Duodenal mucosa (tissue), 2 donors: Measurements from ENCODE around the gene ACO1.

Experiments
- H3K27ac ChIP-seq: one replicate; pipeline ENCODE4 v1.7.0; 2013; ENCODE audit warnings: low read depth, low read length
- H3K27me3 ChIP-seq, 2 donors: one replicate each; pipeline ENCODE4 v1.7.0; 2013; ENCODE audit warnings: low read length in 2 of 2, control low read depth in 1 of 2; ENCODE audit not compliant: insufficient read depth in 2 of 2, control insufficient read depth in 1 of 2
- H3K36me3 ChIP-seq, 2 donors: one replicate each; pipeline ENCODE4 v1.7.0; 2013; ENCODE audit warnings: low read length in 2 of 2, control low read depth in 1 of 2; ENCODE audit not compliant: insufficient read depth in 2 of 2, control insufficient read depth in 1 of 2
- H3K4me1 ChIP-seq, 2 donors: one replicate each; pipeline ENCODE4 v1.7.0; 2013; ENCODE audit warnings: low read length in 2 of 2, control low read depth in 1 of 2; ENCODE audit not compliant: insufficient read depth in 2 of 2, control insufficient read depth in 1 of 2
- H3K4me3 ChIP-seq, 2 donors: one replicate each; pipeline ENCODE4 v1.7.0; 2013; ENCODE audit warnings: low read length in 2 of 2, low read depth in 1 of 2
- H3K9ac ChIP-seq, 2 donors: one replicate each; pipeline ENCODE4 v1.7.0; 2013; ENCODE audit warnings: low read length in 2 of 2, low read depth in 1 of 2
- H3K9me3 ChIP-seq, 2 donors: one replicate each; pipeline ENCODE4 v1.7.0; 2013; ENCODE audit warnings: low read length in 2 of 2, control low read depth in 1 of 2; ENCODE audit not compliant: control insufficient read depth in 1 of 2

Gene ACO1

GRCh38 chr9:32431196-32431595, 46.8 kb downstream of the ACO1 start:
- no peaks in the 10 kb centered on the region for H3K27me3 ChIP-seq
- peaks cover 6 to 12% of the 10 kb centered on the region in 2 donors for H3K4me1 ChIP-seq
- no peak overlapping the region for H3K9ac ChIP-seq
- no peaks in the 10 kb centered on the region for H3K9me3 ChIP-seq
- peaks cover 39 to 64% of the 10 kb centered on the region in 2 donors for H3K36me3 ChIP-seq
- H3K27ac ChIP-seq: no peak overlapping the region
- no peak overlapping the region for H3K4me3 ChIP-seq

- Histone ChIP-seq H3K27ac (no peak overlapping the region), H3K4me1 (peaks cover 5 to 6% of the 10 kb centered on the region in 2 donors), H3K9me3 (no peaks in the 10 kb centered on the region), H3K9ac (no peak overlapping the region), H3K36me3 (peaks cover 47 to 72% of the 10 kb centered on the region in 2 donors), H3K4me3 (no peak overlapping the region), H3K27me3 (no peaks in the 10 kb centered on the region)
Measured at GRCh38 chr9:32431940-32432555, 47.6 kb downstream of the ACO1 start.

- H3K27ac ChIP-seq: no peak overlapping the region
- H3K4me1 ChIP-seq: no peaks in the 10 kb centered on the region
- H3K9ac ChIP-seq: no peak overlapping the region
- peaks cover 48 to 87% of the 10 kb centered on the region in 2 donors for H3K36me3 ChIP-seq
- H3K4me3 ChIP-seq: no peak overlapping the region
- no peaks in the 10 kb centered on the region for H3K27me3 ChIP-seq
- H3K9me3 ChIP-seq: no peaks in the 10 kb centered on the region
Measured at GRCh38 chr9:32434892-32435291, 50.4 kb downstream of the ACO1 start.

GRCh38 chr9:32441678-32442077, 57.2 kb downstream of the ACO1 start:
- Histone ChIP-seq H3K9me3 (no peaks in the 10 kb centered on the region), H3K36me3 (peaks cover 24 to 47% of the 10 kb centered on the region in 2 donors), H3K4me3 (no peak overlapping the region), H3K27ac (no peak overlapping the region), H3K9ac (no peak overlapping the region), H3K4me1 (no peaks in the 10 kb centered on the region), H3K27me3 (no peaks in the 10 kb centered on the region)

DNA sequence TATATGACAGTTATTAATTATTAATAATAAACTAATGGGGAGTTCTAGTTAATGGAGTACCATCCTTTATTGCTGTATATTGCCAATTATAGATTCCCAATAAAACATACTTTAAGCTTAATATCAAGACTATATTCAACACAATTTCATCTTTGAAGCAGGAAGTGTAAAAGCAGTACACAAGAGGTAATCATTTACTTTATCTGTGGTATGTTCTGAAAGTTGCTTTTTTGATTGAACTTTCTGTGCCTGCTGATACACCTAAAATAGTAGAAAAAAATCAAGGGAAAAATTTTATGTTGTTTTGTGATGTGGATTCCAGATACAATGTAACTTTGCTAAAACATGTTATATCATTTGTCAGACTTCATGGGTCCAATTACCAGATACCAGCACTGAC, 58.0 kb downstream of the ACO1 start:
- Histone ChIP-seq H3K4me1 (no peaks in the 10 kb centered on the region), H3K36me3 (peaks cover 17 to 41% of the 10 kb centered on the region in 2 donors), H3K4me3 (no peak overlapping the region)

GRCh38 chr9:32449969-32450368, 65.5 kb downstream of the ACO1 start:
- no peaks in the 10 kb centered on the region for H3K4me1 ChIP-seq
- no peak overlapping the region for H3K4me3 ChIP-seq
- peaks cover 45 to 55% of the 10 kb centered on the region in 2 donors for H3K36me3 ChIP-seq
- no peak overlapping the region for H3K27ac ChIP-seq
- no peaks in the 10 kb centered on the region for H3K27me3 ChIP-seq
- no peak overlapping the region for H3K9ac ChIP-seq
- no peaks in the 10 kb centered on the region for H3K9me3 ChIP-seq

More for the DNA sequence above, 58.0 kb downstream of the ACO1 start:
- Histone ChIP-seq H3K9ac (no peak overlapping the region), H3K27ac (no peak overlapping the region), H3K27me3 (no peaks in the 10 kb centered on the region), H3K9me3 (no peaks in the 10 kb centered on the region)

DNA sequence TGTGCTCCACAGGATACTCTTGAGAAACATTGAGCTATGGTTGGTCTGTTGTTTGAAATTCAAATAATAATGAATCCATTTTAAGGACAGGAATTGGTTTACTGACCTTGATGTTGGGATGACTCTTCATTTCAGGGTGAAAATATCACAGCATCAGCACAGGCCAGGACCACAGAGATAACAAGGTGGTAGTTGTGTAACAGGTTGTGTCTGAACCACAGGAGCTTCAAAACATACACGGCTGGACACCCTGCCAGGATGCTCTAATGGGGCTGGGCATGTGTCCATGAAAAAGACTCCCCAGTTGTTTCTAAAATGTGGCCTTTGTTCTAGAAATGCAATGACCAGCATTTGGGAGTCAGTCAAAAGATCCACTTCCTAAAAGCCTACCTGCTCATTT, 69.8 kb downstream of the ACO1 start:
- Histone ChIP-seq H3K4me3 (no peak overlapping the region), H3K27ac (no peak overlapping the region), H3K27me3 (no peaks in the 10 kb centered on the region), H3K4me1 (no peaks in the 10 kb centered on the region), H3K9me3 (no peaks in the 10 kb centered on the region), H3K36me3 (peaks cover 35 to 56% of the 10 kb centered on the region in 2 donors), H3K9ac (no peak overlapping the region)

- H3K9me3 ChIP-seq: no peaks in the 10 kb centered on the region
- H3K9ac ChIP-seq: no peak overlapping the region
- H3K4me3 ChIP-seq: no peak overlapping the region
- H3K27me3 ChIP-seq: no peaks in the 10 kb centered on the region
- H3K27ac ChIP-seq: no peak overlapping the region
- peaks cover 22 to 42% of the 10 kb centered on the region in 2 donors for H3K36me3 ChIP-seq
- no peaks in the 10 kb centered on the region for H3K4me1 ChIP-seq
Measured at GRCh38 chr9:32455738-32456137, 71.3 kb downstream of the ACO1 start.

DNA sequence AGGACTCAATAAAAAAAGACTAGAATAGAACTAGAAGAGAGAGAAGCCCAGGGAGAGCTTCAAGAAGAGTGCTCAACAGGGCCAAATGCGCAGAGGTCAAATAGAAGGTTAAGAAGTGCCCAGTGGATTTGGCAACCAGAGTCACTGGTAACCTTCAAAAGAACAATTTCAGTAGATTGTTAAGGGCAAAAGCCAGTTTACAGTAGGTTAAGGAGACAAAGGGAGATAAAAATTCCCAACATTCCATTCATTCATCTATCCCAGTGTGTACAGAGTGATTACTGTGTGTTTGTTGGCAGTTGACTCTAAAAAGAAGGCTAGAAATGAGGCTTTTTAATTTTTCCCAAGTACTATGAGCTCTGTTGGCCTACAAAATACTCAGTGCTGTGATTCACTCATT, 72.1 kb downstream of the ACO1 start:
- Histone ChIP-seq H3K36me3 (peaks cover 15 to 35% of the 10 kb centered on the region in 2 donors), H3K9me3 (no peaks in the 10 kb centered on the region), H3K4me1 (no peaks in the 10 kb centered on the region), H3K9ac (no peak overlapping the region), H3K27me3 (no peaks in the 10 kb centered on the region), H3K4me3 (no peak overlapping the region), H3K27ac (no peak overlapping the region)

DNA sequence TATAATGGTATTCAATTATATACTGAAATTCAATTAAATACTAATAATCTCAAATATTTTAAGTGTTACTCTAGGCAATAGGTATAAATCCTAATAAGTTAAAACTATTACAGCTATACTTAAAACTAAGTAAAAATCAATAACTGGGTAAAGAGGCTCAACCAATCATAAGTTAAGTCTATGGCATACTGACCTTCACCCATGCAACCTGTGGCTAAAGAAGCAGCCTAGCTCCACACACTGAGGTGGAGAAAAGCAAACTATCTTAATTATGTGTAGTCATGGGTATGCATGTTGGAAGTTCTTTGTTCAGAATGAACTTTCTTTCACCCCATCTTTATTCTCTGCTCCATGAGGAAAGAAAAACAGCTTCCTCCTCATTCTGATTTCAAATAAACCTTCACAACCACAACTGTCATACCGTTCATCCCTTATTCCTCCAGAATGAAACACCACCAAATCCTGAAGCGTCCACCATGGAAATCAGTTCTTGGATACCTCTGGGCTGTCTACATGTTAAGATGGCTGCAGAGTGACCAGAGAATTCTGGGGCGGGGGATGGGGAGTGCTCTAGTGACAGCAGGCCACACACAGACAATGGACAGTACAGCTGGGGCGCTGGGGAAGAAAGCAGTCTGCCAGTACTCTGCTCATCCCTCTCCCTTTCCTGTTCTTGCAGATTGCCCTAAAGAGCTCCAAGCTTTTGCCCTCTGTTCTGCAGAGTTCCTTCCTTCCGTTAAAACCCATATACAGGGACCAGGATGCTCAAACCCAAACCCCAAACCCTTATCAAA, 79.3 kb downstream of the ACO1 start:
- Histone ChIP-seq H3K9me3 (no peaks in the 10 kb centered on the region), H3K4me1 (no peaks in the 10 kb centered on the region), H3K27ac (no peak overlapping the region), H3K27me3 (no peaks in the 10 kb centered on the region), H3K9ac (no peak overlapping the region), H3K4me3 (no peak overlapping the region), H3K36me3 (peaks cover 12 to 26% of the 10 kb centered on the region in 2 donors)
